Stimulated activated effector memory CD8-positive, alpha-beta T cell treated with anti-CD3 and anti-CD28 coated beads, Interleukin-12 subunit alpha, Interleukin-12 subunit beta, amount 100 ng/mL, for 72 hours (primary cell): ENCODE measurements around the gene MAP3K21.

Experiments used
- ATAC-seq: fragments of 150-1000 bp; cut with Tn5 transposase; 2 replicates; pipeline ENCODE4 v1.10.0; 2021
- DNase-seq, 2 donors: peaks; one replicate each; pipeline ENCODE4 v3.0.0; 2021 to 2022; ENCODE audit warnings: low spot score in 2 of 2
- H3K27ac Mint-ChIP-seq: one replicate; pipeline ENCODE4 v1.8.0; 2022; ENCODE audit warnings: mild to moderate bottlenecking, mixed read lengths
- H3K36me3 Mint-ChIP-seq: one replicate; pipeline ENCODE4 v1.8.0; 2022; ENCODE audit warnings: mild to moderate bottlenecking, mixed read lengths
- H3K4me1 Mint-ChIP-seq: one replicate; pipeline ENCODE4 v1.8.0; 2022; ENCODE audit warnings: mixed read lengths
- H3K4me3 Mint-ChIP-seq: one replicate; pipeline ENCODE4 v1.8.0; 2022; ENCODE audit warnings: mild to moderate bottlenecking, mixed read lengths
- H3K9me3 Mint-ChIP-seq: one replicate; pipeline ENCODE4 v1.8.0; 2022; ENCODE audit warnings: mixed read lengths

The MAP3K21 gene

GRCh38 chr1:233338102-233338501, 10.6 kb downstream of the MAP3K21 start:
- H3K27ac Mint-ChIP-seq, result no peak overlapping the region
- no peak for DNase-seq
- no peak for ATAC-seq
- peaks cover 4% of the 10 kb centered on the region for H3K4me1 Mint-ChIP-seq
- H3K4me3 Mint-ChIP-seq, result no peak overlapping the region
- no peaks in the 10 kb centered on the region for H3K9me3 Mint-ChIP-seq
- no peaks in the 10 kb centered on the region for H3K36me3 Mint-ChIP-seq

GRCh38 chr1:233340031-233340555, 12.6 kb downstream of the MAP3K21 start:
- H3K4me1 Mint-ChIP-seq, result peaks cover 4% of the 10 kb centered on the region
- H3K4me3 Mint-ChIP-seq, result no peak overlapping the region
- ATAC-seq, result no peak
- no peak for DNase-seq
- no peaks in the 10 kb centered on the region for H3K9me3 Mint-ChIP-seq
- no peaks in the 10 kb centered on the region for H3K36me3 Mint-ChIP-seq
- no peak overlapping the region for H3K27ac Mint-ChIP-seq

GRCh38 chr1:233340966-233341516, 13.5 kb downstream of the MAP3K21 start:
- DNase-seq, result no peak
- Mint-ChIP-seq H3K27ac (no peak overlapping the region), H3K9me3 (no peaks in the 10 kb centered on the region), H3K36me3 (no peaks in the 10 kb centered on the region), H3K4me1 (peaks cover 4% of the 10 kb centered on the region), H3K4me3 (no peak overlapping the region)
- ATAC-seq, result no peak

- Mint-ChIP-seq H3K9me3 (no peaks in the 10 kb centered on the region), H3K4me3 (no peak overlapping the region), H3K27ac (no peak overlapping the region), H3K4me1 (peaks cover 4% of the 10 kb centered on the region), H3K36me3 (no peaks in the 10 kb centered on the region)
- no peak for ATAC-seq
- DNase-seq, result no peak
These were observed 14.6 kb downstream of the MAP3K21 start for GRCh38 chr1:233342086-233342485.

GRCh38 chr1:233343262-233343661, 15.7 kb downstream of the MAP3K21 start:
- DNase-seq, result no peak
- Mint-ChIP-seq H3K4me1 (peaks cover 4% of the 10 kb centered on the region), H3K4me3 (no peak overlapping the region), H3K36me3 (no peaks in the 10 kb centered on the region), H3K27ac (no peak overlapping the region), H3K9me3 (no peaks in the 10 kb centered on the region)
- no peak for ATAC-seq

GRCh38 chr1:233347338-233347737, 19.8 kb downstream of the MAP3K21 start:
- Mint-ChIP-seq H3K4me3 (no peak overlapping the region), H3K9me3 (no peaks in the 10 kb centered on the region), H3K4me1 (no peaks in the 10 kb centered on the region), H3K36me3 (no peaks in the 10 kb centered on the region), H3K27ac (no peak overlapping the region)
- DNase-seq (no peak), ATAC-seq (no peak)

GRCh38 chr1:233349137-233349536, 21.6 kb downstream of the MAP3K21 start:
- DNase-seq, result no peak
- Mint-ChIP-seq H3K27ac (no peak overlapping the region), H3K9me3 (no peaks in the 10 kb centered on the region), H3K4me3 (no peak overlapping the region), H3K4me1 (no peaks in the 10 kb centered on the region), H3K36me3 (no peaks in the 10 kb centered on the region)
- no peak for ATAC-seq

- H3K9me3 Mint-ChIP-seq, result peaks cover 4% of the 10 kb centered on the region
- H3K36me3 Mint-ChIP-seq, result no peaks in the 10 kb centered on the region
- H3K4me1 Mint-ChIP-seq, result peaks cover 29% of the 10 kb centered on the region
- H3K4me3 Mint-ChIP-seq, result no peak overlapping the region
- H3K27ac Mint-ChIP-seq, result no peak overlapping the region
- ATAC-seq, result no peak
- no peak for DNase-seq
These were observed 27.5 kb downstream of the MAP3K21 start for GRCh38 chr1:233354983-233355382.

GRCh38 chr1:233355841-233356704, 28.5 kb downstream of the MAP3K21 start:
- Mint-ChIP-seq H3K27ac (peak overlapping the region; percentile 43), H3K9me3 (peaks cover 4% of the 10 kb centered on the region), H3K4me3 (no peak overlapping the region), H3K4me1 (peaks cover 29% of the 10 kb centered on the region), H3K36me3 (no peaks in the 10 kb centered on the region)
- ATAC-seq (peak; percentile 85), DNase-seq (no peak)

GRCh38 chr1:233356705-233356987, 29.1 kb downstream of the MAP3K21 start:
- H3K4me1 Mint-ChIP-seq, result peaks cover 29% of the 10 kb centered on the region
- H3K27ac Mint-ChIP-seq, result peak overlapping the region; percentile 43
- H3K36me3 Mint-ChIP-seq, result no peaks in the 10 kb centered on the region
- no peak for DNase-seq
- ATAC-seq, result peak; percentile 51
- no peak overlapping the region for H3K4me3 Mint-ChIP-seq
- H3K9me3 Mint-ChIP-seq, result peaks cover 4% of the 10 kb centered on the region

GRCh38 chr1:233357595-233358397, 30.3 kb downstream of the MAP3K21 start:
- H3K27ac Mint-ChIP-seq, result peak overlapping the region; percentile 76
- H3K4me1 Mint-ChIP-seq, result peaks cover 29% of the 10 kb centered on the region
- H3K4me3 Mint-ChIP-seq, result peak overlapping the region; percentile 25
- ATAC-seq (peak; percentile 90), DNase-seq (peak in 1 of 2 donors; percentile 53)
- H3K36me3 Mint-ChIP-seq, result no peaks in the 10 kb centered on the region
- peaks cover 4% of the 10 kb centered on the region for H3K9me3 Mint-ChIP-seq

GRCh38 chr1:233359431-233359830, 31.9 kb downstream of the MAP3K21 start:
- Mint-ChIP-seq H3K36me3 (no peaks in the 10 kb centered on the region), H3K9me3 (peaks cover 4% of the 10 kb centered on the region), H3K4me3 (no peak overlapping the region), H3K4me1 (peaks cover 29% of the 10 kb centered on the region), H3K27ac (no peak overlapping the region)
- ATAC-seq (no peak), DNase-seq (no peak)

GRCh38 chr1:233359905-233360304, 32.4 kb downstream of the MAP3K21 start:
- no peak for ATAC-seq
- Mint-ChIP-seq H3K36me3 (no peaks in the 10 kb centered on the region), H3K4me3 (no peak overlapping the region), H3K27ac (no peak overlapping the region), H3K4me1 (peaks cover 29% of the 10 kb centered on the region), H3K9me3 (peaks cover 4% of the 10 kb centered on the region)
- no peak for DNase-seq

GRCh38 chr1:233360525-233361102, 33.1 kb downstream of the MAP3K21 start:
- no peak for ATAC-seq

GRCh38 chr1:233361876-233362275, 34.4 kb downstream of the MAP3K21 start:
- no peaks in the 10 kb centered on the region for H3K36me3 Mint-ChIP-seq
- H3K27ac Mint-ChIP-seq, result no peak overlapping the region
- peaks cover 14% of the 10 kb centered on the region for H3K4me1 Mint-ChIP-seq
- no peak for DNase-seq
- H3K9me3 Mint-ChIP-seq, result no peaks in the 10 kb centered on the region
- ATAC-seq, result no peak
- H3K4me3 Mint-ChIP-seq, result no peak overlapping the region

More at GRCh38 chr1:233360525-233361102, 33.1 kb downstream of the MAP3K21 start:
- DNase-seq, result no peak
- H3K9me3 Mint-ChIP-seq, result peaks cover 4% of the 10 kb centered on the region
- no peak overlapping the region for H3K27ac Mint-ChIP-seq
- no peaks in the 10 kb centered on the region for H3K36me3 Mint-ChIP-seq
- peaks cover 27% of the 10 kb centered on the region for H3K4me1 Mint-ChIP-seq
- no peak overlapping the region for H3K4me3 Mint-ChIP-seq
